Mesendoderm (in vitro differentiated cells): ENCODE data around the gene BRMS1.
"Not testable (repeated sequence)": the region's sequence is repeated elsewhere in the genome, so short reads cannot be mapped to it uniquely, and the experiment has no call there.

ENCODE experiments used
- DNase-seq: peaks from one replicate; pipeline ENCODE4 v3.0.0; 2013
- H2AK5ac ChIP-seq: 2 replicates; pipeline ENCODE4 v1.6.1; 2013; ENCODE audit warnings: low read length, inconsistent platforms
- H2BK120ac ChIP-seq: 2 replicates; pipeline ENCODE4 v1.6.1; 2013; ENCODE audit warnings: low read depth, mild to moderate bottlenecking, low read length, moderate library complexity, mixed read lengths
- H2BK15ac ChIP-seq: replicated peaks from 2 replicates; pipeline ENCODE4 v1.6.1; 2013; ENCODE audit warnings: low read depth, mild to moderate bottlenecking, moderate library complexity
- H2BK5ac ChIP-seq: 2 replicates; pipeline ENCODE4 v1.6.1; 2013; ENCODE audit warnings: low read length, inconsistent platforms
- H3K18ac ChIP-seq: 2 replicates; pipeline ENCODE4 v1.6.1; 2013; ENCODE audit warnings: mild to moderate bottlenecking, low read length, mixed read lengths
- H3K23ac ChIP-seq: one replicate; pipeline ENCODE4 v1.6.1; 2013; ENCODE audit warnings: low read length
- H3K27ac ChIP-seq: 2 replicates; pipeline ENCODE4 v1.5.1; 2013; ENCODE audit warnings: low read depth, mild to moderate bottlenecking, inconsistent platforms, low read length, moderate library complexity
- H3K27me3 ChIP-seq: 2 replicates; pipeline ENCODE4 v1.6.1; 2013; ENCODE audit warnings: low read length, control low read depth, mild to moderate bottlenecking, inconsistent platforms; ENCODE audit not compliant: insufficient read depth, poor library complexity
- H3K36me3 ChIP-seq: 2 replicates; pipeline ENCODE4 v1.6.1; 2013; ENCODE audit warnings: low read length, inconsistent platforms; ENCODE audit not compliant: control insufficient read depth, insufficient read depth
- H3K4ac ChIP-seq: one replicate; pipeline ENCODE4 v1.6.1; 2013; ENCODE audit warnings: low read depth, mild to moderate bottlenecking, low read length, moderate library complexity
- H3K4me1 ChIP-seq: 2 replicates; pipeline ENCODE4 v1.6.1; 2013; ENCODE audit warnings: low read depth, low read length, inconsistent platforms; ENCODE audit not compliant: control insufficient read depth
- H3K4me2 ChIP-seq: 2 replicates; pipeline ENCODE4 v1.6.1; 2013; ENCODE audit warnings: low read length
- H3K4me3 ChIP-seq: 2 replicates; pipeline ENCODE4 v1.5.1; 2013; ENCODE audit warnings: mild to moderate bottlenecking, low read length
- H3K56ac ChIP-seq: one replicate; pipeline ENCODE4 v1.6.1; 2013; ENCODE audit warnings: low read length
- H3K79me1 ChIP-seq: 2 replicates; pipeline ENCODE4 v1.6.1; 2013; ENCODE audit warnings: low read length, inconsistent platforms
- H3K79me2 ChIP-seq: 2 replicates; pipeline ENCODE4 v1.6.1; 2013; ENCODE audit warnings: mild to moderate bottlenecking, low read length; ENCODE audit not compliant: control insufficient read depth, insufficient read depth
- H3K9ac ChIP-seq: 2 replicates; pipeline ENCODE4 v1.6.1; 2013; ENCODE audit warnings: low read length, inconsistent platforms
- H4K5ac ChIP-seq: one replicate; pipeline ENCODE4 v1.6.1; 2013; ENCODE audit warnings: low read length
- H4K8ac ChIP-seq: one replicate; pipeline ENCODE4 v1.6.1; 2013; ENCODE audit warnings: low read depth, mild to moderate bottlenecking, control low read depth, low read length, moderate library complexity
- WGBS: extraction: QIAGEN DNeasy Blood & Tissue Kit; methylation state at CpG from one replicate; pipeline ENCODE4 v1.1.7; 2013; ENCODE audit warnings: low lambda C conversion rate, missing lambda C conversion rate; ENCODE audit not compliant: insufficient coverage; ENCODE audit errors: extremely low coverage; 5-methylcytosine and 5-hydroxymethylcytosine counted together

BRMS1 gene

GRCh38 chr11:66384316-66384715 is 39.4 kb upstream of the BRMS1 start:
- H3K36me3 ChIP-seq, H2BK5ac ChIP-seq, H3K79me2 ChIP-seq, H3K9ac ChIP-seq, H3K4me1 ChIP-seq, H3K18ac ChIP-seq, DNase-seq, H3K79me1 ChIP-seq, H3K23ac ChIP-seq, H2BK15ac ChIP-seq, H4K8ac ChIP-seq, H3K4me2 ChIP-seq, H3K27me3 ChIP-seq, H4K5ac ChIP-seq, H3K4ac ChIP-seq, H3K27ac ChIP-seq, H2AK5ac ChIP-seq, H2BK120ac ChIP-seq, H3K56ac ChIP-seq, H3K4me3 ChIP-seq: not testable (repeated sequence)
- no CpG with 5 or more reads among the region's 13 CpGs for WGBS

GRCh38 chr11:66380264-66380663 is 35.4 kb upstream of the BRMS1 start:
- not testable (repeated sequence) for H2BK120ac ChIP-seq, H4K5ac ChIP-seq, H3K18ac ChIP-seq, H3K9ac ChIP-seq, H3K27me3 ChIP-seq, H3K79me2 ChIP-seq, H3K56ac ChIP-seq, H3K4me3 ChIP-seq, H3K23ac ChIP-seq, H2AK5ac ChIP-seq, H2BK5ac ChIP-seq, H2BK15ac ChIP-seq, H3K36me3 ChIP-seq, DNase-seq, H3K27ac ChIP-seq, H4K8ac ChIP-seq, H3K79me1 ChIP-seq, H3K4ac ChIP-seq, H3K4me1 ChIP-seq, H3K4me2 ChIP-seq
- WGBS = no CpG with 5 or more reads among the region's 7 CpGs

- not testable (repeated sequence) for H4K8ac ChIP-seq, H2AK5ac ChIP-seq, H3K56ac ChIP-seq, H3K18ac ChIP-seq, H3K4me2 ChIP-seq, H2BK120ac ChIP-seq, H3K27ac ChIP-seq, H3K27me3 ChIP-seq, H2BK15ac ChIP-seq, H2BK5ac ChIP-seq, H3K4ac ChIP-seq, H3K4me3 ChIP-seq, H3K9ac ChIP-seq, DNase-seq, H3K23ac ChIP-seq, H3K36me3 ChIP-seq, H4K5ac ChIP-seq
- H3K79me1 ChIP-seq = peaks cover 11% of the 10 kb centered on the region
- no CpG with 5 or more reads among the region's 9 CpGs for WGBS
- peaks cover 12% of the 10 kb centered on the region for H3K4me1 ChIP-seq
- peaks cover 14% of the 10 kb centered on the region for H3K79me2 ChIP-seq
Observed at GRCh38 chr11:66373690-66374287, 28.9 kb upstream of the BRMS1 start.

GRCh38 chr11:66373265-66373664 is 28.4 kb upstream of the BRMS1 start:
- Histone ChIP-seq H4K5ac (no peak overlapping the region), H3K4ac (no peak overlapping the region), H3K9ac (no peak overlapping the region), H3K79me1 (peaks cover 15% of the 10 kb centered on the region), H2BK5ac (no peak overlapping the region), H2BK15ac (no peak overlapping the region), H3K27me3 (no peaks in the 10 kb centered on the region), H3K4me2 (no peak overlapping the region), H3K27ac (no peak overlapping the region), H3K36me3 (peaks cover 6% of the 10 kb centered on the region), H2BK120ac (no peak overlapping the region), H3K79me2 (peaks cover 17% of the 10 kb centered on the region), H3K4me1 (peaks cover 12% of the 10 kb centered on the region), H3K23ac (no peak overlapping the region), H3K18ac (no peak overlapping the region), H4K8ac (no peak overlapping the region), H2AK5ac (no peak overlapping the region), H3K56ac (no peak overlapping the region), H3K4me3 (no peak overlapping the region)
- no CpG with 5 or more reads among the region's 5 CpGs for WGBS
- no peak for DNase-seq

GRCh38 chr11:66371627-66372415 is 26.9 kb upstream of the BRMS1 start, which contains the start of gene SLC29A2:
Gene SLC29A2, minus strand, starts transcription at chr11:66371760. Its CDS starts 169 bp downstream, at chr11:66371591.
- Histone ChIP-seq H4K8ac (no peak within 1 kb of the TSS), H3K4me2 (peak within 1 kb of the TSS; percentile 28), H3K18ac (peak within 1 kb of the TSS; percentile 79), H2BK120ac (peak within 1 kb of the TSS; percentile 65), H3K27ac (peak within 1 kb of the TSS; percentile 97), H3K4ac (peak within 1 kb of the TSS; percentile 77), H3K23ac (peak within 1 kb of the TSS; percentile 56), H3K79me1 (peaks cover 19% of the 10 kb centered on the region), H3K4me3 (peak within 1 kb of the TSS; percentile 98), H2BK5ac (peak within 1 kb of the TSS; percentile 94), H2BK15ac (peak within 1 kb of the TSS; percentile 14), H4K5ac (no peak within 1 kb of the TSS), H3K56ac (peak within 1 kb of the TSS; percentile 99), H3K9ac (peak within 1 kb of the TSS; percentile 98), H3K36me3 (peaks cover 14% of the 10 kb centered on the region), H3K79me2 (peaks cover 17% of the 10 kb centered on the region), H3K27me3 (no peaks in the 10 kb centered on the region), H3K4me1 (peaks cover 12% of the 10 kb centered on the region), H2AK5ac (peak within 1 kb of the TSS; percentile 86)
- DNase-seq = peak; percentile 98
- no CpG with 5 or more reads among the region's 72 CpGs for WGBS
